BLaER1 (cell line): ENCODE measurements around the gene KSR2.
"Not testable (repeated sequence)": the region's sequence is repeated elsewhere in the genome, so short reads cannot be mapped to it uniquely, and the experiment has no call there.

Experiments
- H3K27ac ChIP-seq: shearing (Covaris generic); formaldehyde crosslinking; 2 replicates; pipeline ENCODE4 v1.8.1; 2022
- H3K27me3 ChIP-seq: shearing (Covaris generic); formaldehyde crosslinking; 2 replicates; pipeline ENCODE4 v1.8.1; 2022
- H3K36me3 ChIP-seq: shearing (Covaris generic); formaldehyde crosslinking; 2 replicates; pipeline ENCODE4 v1.8.1; 2022
- H3K4me1 ChIP-seq: shearing (Covaris generic); formaldehyde crosslinking; 2 replicates; pipeline ENCODE4 v1.8.1; 2022
- H3K4me2 ChIP-seq: shearing (Covaris generic); formaldehyde crosslinking; 2 replicates; pipeline ENCODE4 v1.8.1; 2022
- H3K4me3 ChIP-seq: shearing (Covaris generic); formaldehyde crosslinking; 2 replicates; pipeline ENCODE4 v1.8.1; 2022
- H3K9ac ChIP-seq: shearing (Covaris generic); formaldehyde crosslinking; 2 replicates; pipeline ENCODE4 v1.8.1; 2022
- H3K9me3 ChIP-seq: shearing (Covaris generic); formaldehyde crosslinking; 2 replicates; pipeline ENCODE4 v1.8.1; 2022
- H4K20me1 ChIP-seq: shearing (Covaris generic); formaldehyde crosslinking; 2 replicates; pipeline ENCODE4 v1.8.1; 2022
- Cebpa-rat ChIP-seq: shearing (Covaris generic); IDR thresholded peaks from 2 replicates; pipeline ENCODE4 v1.8.1; 2022

KSR2 gene

GRCh38 chr12:117968826-117969659 lies at the start of gene KSR2:
Gene KSR2, minus strand, starts transcription at chr12:117968990. Its CDS starts 735 bp downstream, at chr12:117968255.
- Histone ChIP-seq H3K4me2 (peak within 1 kb of the TSS; percentile 83), H3K36me3 (no peaks in the 10 kb centered on the region), H3K27me3 (peaks cover 59% of the 10 kb centered on the region), H3K9me3 (peaks cover 30% of the 10 kb centered on the region), H4K20me1 (peaks cover 8% of the 10 kb centered on the region; the same call in 1 of the 2 replicates), H3K4me1 (no peaks in the 10 kb centered on the region), H3K9ac (peak within 1 kb of the TSS; percentile 39; the same call in 1 of the 2 replicates), H3K27ac (no peak within 1 kb of the TSS), H3K4me3 (peak within 1 kb of the TSS; percentile 77)
- no peak for TF ChIP-seq Cebpa-rat

GRCh38 chr12:118017926-118018325 lies 49.1 kb upstream of the KSR2 start:
- peak overlapping the region; percentile 94 for H3K4me3 ChIP-seq
- H3K9ac ChIP-seq = peak overlapping the region; percentile 94
- peak overlapping the region; percentile 93 for H3K4me2 ChIP-seq
- no peak for TF ChIP-seq Cebpa-rat
- no peaks in the 10 kb centered on the region for H3K9me3 ChIP-seq
- H3K27ac ChIP-seq = no peak overlapping the region
- H4K20me1 ChIP-seq = no peaks in the 10 kb centered on the region
- H3K4me1 ChIP-seq = peaks cover 37% of the 10 kb centered on the region
- peaks cover 45% of the 10 kb centered on the region for H3K36me3 ChIP-seq
- H3K27me3 ChIP-seq = no peaks in the 10 kb centered on the region

GRCh38 chr12:118016424-118017264 lies 47.9 kb upstream of the KSR2 start, which contains the start of gene RFC5:
Gene RFC5, plus strand, starts transcription at chr12:118016703. Its CDS starts 125 bp downstream, at chr12:118016828.
- no peaks in the 10 kb centered on the region for H4K20me1 ChIP-seq
- peaks cover 37% of the 10 kb centered on the region for H3K4me1 ChIP-seq
- peak within 1 kb of the TSS; percentile 94 for H3K4me3 ChIP-seq
- H3K36me3 ChIP-seq = peaks cover 33% of the 10 kb centered on the region
- no peak for TF ChIP-seq Cebpa-rat
- H3K27ac ChIP-seq = peak within 1 kb of the TSS; percentile 88
- no peaks in the 10 kb centered on the region for H3K27me3 ChIP-seq
- H3K9me3 ChIP-seq = 0 out of 2 replicates have a peak, but pooled peaks cover 4% of the 10 kb centered on the region
- H3K4me2 ChIP-seq = peak within 1 kb of the TSS; percentile 93
- H3K9ac ChIP-seq = peak within 1 kb of the TSS; percentile 94

GRCh38 chr12:118015944-118016343 lies 47.2 kb upstream of the KSR2 start:
- H3K36me3 ChIP-seq = peaks cover 26% of the 10 kb centered on the region
- H3K27me3 ChIP-seq = no peaks in the 10 kb centered on the region
- H3K4me1 ChIP-seq = peaks cover 37% of the 10 kb centered on the region
- H3K4me2 ChIP-seq = peak overlapping the region; percentile 93
- H3K9ac ChIP-seq = peak overlapping the region; percentile 94; the same call in 1 of the 2 replicates
- H3K27ac ChIP-seq = no peak overlapping the region
- no peaks in the 10 kb centered on the region for H4K20me1 ChIP-seq
- no peak for TF ChIP-seq Cebpa-rat
- peak overlapping the region; percentile 94 for H3K4me3 ChIP-seq
- H3K9me3 ChIP-seq = 0 out of 2 replicates have a peak, but pooled peaks cover 8% of the 10 kb centered on the region

- peaks cover 19% of the 10 kb centered on the region for H3K36me3 ChIP-seq
- H3K4me2 ChIP-seq = no peak overlapping the region
- peaks cover 37% of the 10 kb centered on the region for H3K4me1 ChIP-seq
- no peak overlapping the region for H3K9ac ChIP-seq
- no peak for TF ChIP-seq Cebpa-rat
- H3K27me3 ChIP-seq = no peaks in the 10 kb centered on the region
- H3K4me3 ChIP-seq = no peak overlapping the region
- no peak overlapping the region for H3K27ac ChIP-seq
- no peaks in the 10 kb centered on the region for H4K20me1 ChIP-seq
- H3K9me3 ChIP-seq = 0 out of 2 replicates have a peak, but pooled peaks cover 8% of the 10 kb centered on the region
Measured at GRCh38 chr12:118015306-118015705, 46.5 kb upstream of the KSR2 start.

GRCh38 chr12:118013283-118013682 lies 44.5 kb upstream of the KSR2 start:
- TF ChIP-seq Cebpa-rat = no peak
- Histone ChIP-seq H3K4me1 (peaks cover 18% of the 10 kb centered on the region), H3K4me2 (no peak overlapping the region), H3K27me3 (no peaks in the 10 kb centered on the region), H3K4me3 (no peak overlapping the region), H4K20me1 (no peaks in the 10 kb centered on the region), H3K9ac (no peak overlapping the region), H3K9me3 (0 out of 2 replicates have a peak, but pooled peaks cover 8% of the 10 kb centered on the region), H3K27ac (no peak overlapping the region), H3K36me3 (no peaks in the 10 kb centered on the region; the same call in 1 of the 2 replicates)

- H3K36me3 ChIP-seq = no peaks in the 10 kb centered on the region
- H3K9ac ChIP-seq = no peak overlapping the region
- no peak overlapping the region for H3K4me2 ChIP-seq
- 0 out of 2 replicates have a peak, but pooled peaks cover 8% of the 10 kb centered on the region for H3K9me3 ChIP-seq
- H3K27me3 ChIP-seq = no peaks in the 10 kb centered on the region
- no peaks in the 10 kb centered on the region for H4K20me1 ChIP-seq
- H3K27ac ChIP-seq = no peak overlapping the region
- no peak for TF ChIP-seq Cebpa-rat
- no peak overlapping the region for H3K4me3 ChIP-seq
- peaks cover 5% of the 10 kb centered on the region for H3K4me1 ChIP-seq
Measured at GRCh38 chr12:118011961-118012360, 43.2 kb upstream of the KSR2 start.

- H3K27me3 ChIP-seq = no peaks in the 10 kb centered on the region
- TF ChIP-seq Cebpa-rat = no peak
- H3K9ac ChIP-seq = no peak overlapping the region
- H4K20me1 ChIP-seq = no peaks in the 10 kb centered on the region
- no peak overlapping the region for H3K27ac ChIP-seq
- H3K4me1 ChIP-seq = peaks cover 5% of the 10 kb centered on the region
- H3K9me3 ChIP-seq = 0 out of 2 replicates have a peak, but pooled peaks cover 8% of the 10 kb centered on the region
- H3K4me3 ChIP-seq = no peak overlapping the region
- H3K4me2 ChIP-seq = no peak overlapping the region
- H3K36me3 ChIP-seq = no peaks in the 10 kb centered on the region
Measured at GRCh38 chr12:118011377-118011776, 42.6 kb upstream of the KSR2 start.

GRCh38 chr12:118010903-118011302 lies 42.1 kb upstream of the KSR2 start:
- peaks cover under 1% of the 10 kb centered on the region; the same call in 1 of the 2 replicates for H3K4me1 ChIP-seq
- no peak overlapping the region for H3K27ac ChIP-seq
- H3K36me3 ChIP-seq = no peaks in the 10 kb centered on the region
- 0 out of 2 replicates have a peak, but pooled peaks cover 8% of the 10 kb centered on the region for H3K9me3 ChIP-seq
- no peak for TF ChIP-seq Cebpa-rat
- H3K4me2 ChIP-seq = no peak overlapping the region
- H4K20me1 ChIP-seq = no peaks in the 10 kb centered on the region
- no peak overlapping the region for H3K4me3 ChIP-seq
- H3K27me3 ChIP-seq = no peaks in the 10 kb centered on the region
- H3K9ac ChIP-seq = no peak overlapping the region

GRCh38 chr12:117999806-118000205 lies 31.0 kb upstream of the KSR2 start:
- not testable (repeated sequence) for H4K20me1 ChIP-seq, H3K9ac ChIP-seq, H3K27ac ChIP-seq, H3K36me3 ChIP-seq, H3K4me1 ChIP-seq, H3K27me3 ChIP-seq, H3K4me3 ChIP-seq, H3K4me2 ChIP-seq
- H3K9me3 ChIP-seq = peaks cover 11% of the 10 kb centered on the region
